Activated T-helper 1 cell treated with anti-CD3 and anti-CD28 coated beads, Interleukin-12 subunit alpha, Interleukin-12 subunit beta, Interleukin-2, Interleukin-4 antibody, amounts not matched to agents 30 ng/mL and 10 ng/mL and 1 ng/mL, durations not matched to agents 14 hours and 24 hours and 36 hours (primary cell): ENCODE data around the gene RANBP9. TPM values are rescaled to one million over a fixed set of nuclear protein-coding genes. Genes with fewer than 3 reads are reported as not detected.

Experiments used
- DNase-seq: peaks from one replicate; pipeline ENCODE4 v3.0.0; 2021; ENCODE audit warnings: low spot score
- H3K27ac Mint-ChIP-seq: one replicate; pipeline ENCODE4 v1.8.0; 2021; ENCODE audit warnings: mild to moderate bottlenecking, mixed read lengths
- H3K27me3 Mint-ChIP-seq: one replicate; pipeline ENCODE4 v1.8.0; 2022; ENCODE audit warnings: mild to moderate bottlenecking, moderate library complexity, mixed read lengths; ENCODE audit not compliant: insufficient read depth
- H3K36me3 Mint-ChIP-seq: one replicate; pipeline ENCODE4 v1.8.0; 2021; ENCODE audit warnings: low read depth, mixed read lengths
- H3K4me1 Mint-ChIP-seq: one replicate; pipeline ENCODE4 v1.8.0; 2021; ENCODE audit warnings: low read depth, mixed read lengths
- H3K4me3 Mint-ChIP-seq: one replicate; pipeline ENCODE4 v1.8.0; 2021; ENCODE audit warnings: mild to moderate bottlenecking, moderate library complexity, mixed read lengths
- H3K9me3 Mint-ChIP-seq: one replicate; pipeline ENCODE4 v1.8.0; 2021; ENCODE audit warnings: mixed read lengths
- intact Hi-C: fragments of 100-400 bp; cut with micrococcal nuclease; formaldehyde crosslinking; loops from one replicate; pipeline ENCODE4 v1.15.1; 2024
- total RNA-seq: library from RNA; stranded (reverse); gene quantifications from 2 replicates; pipeline ENCODE4 v1.2.3, GENCODE V29; 2022

RANBP9 gene
- total RNA-seq, 1 donor from 2014 or later: 58.4 TPM

GRCh38 chr6:13682346-13682745, 29.3 kb downstream of the RANBP9 start:
- H3K9me3 Mint-ChIP-seq: peaks cover 7% of the 10 kb centered on the region
- H3K36me3 Mint-ChIP-seq: peaks cover 24% of the 10 kb centered on the region
- H3K4me3 Mint-ChIP-seq: peak overlapping the region; percentile 13
- H3K4me1 Mint-ChIP-seq: peaks cover 48% of the 10 kb centered on the region
- no peak for DNase-seq
- no peaks in the 10 kb centered on the region for H3K27me3 Mint-ChIP-seq
- H3K27ac Mint-ChIP-seq: no peak overlapping the region
- intact Hi-C loops: no loop called here

- Mint-ChIP-seq H3K27me3 (no peaks in the 10 kb centered on the region), H3K27ac (peak overlapping the region; percentile 57), H3K4me3 (peak overlapping the region; percentile 29), H3K36me3 (peaks cover 27% of the 10 kb centered on the region), H3K9me3 (peaks cover 14% of the 10 kb centered on the region), H3K4me1 (peaks cover 39% of the 10 kb centered on the region)
- intact Hi-C loops: loop anchor here (2.0 kb wide), 1 partner anchor 15 kb away; no protein-coding TSS in a partner anchor
- DNase-seq: no peak
Observed at GRCh38 chr6:13681305-13682061, 30.2 kb downstream of the RANBP9 start.

- Mint-ChIP-seq H3K27ac (no peak overlapping the region), H3K27me3 (no peaks in the 10 kb centered on the region), H3K4me1 (peaks cover 39% of the 10 kb centered on the region), H3K9me3 (peaks cover 18% of the 10 kb centered on the region), H3K36me3 (peaks cover 29% of the 10 kb centered on the region), H3K4me3 (no peak overlapping the region)
- intact Hi-C loops: loop anchor here (2.0 kb wide), 1 partner anchor 14 kb away; no protein-coding TSS in a partner anchor
- no peak for DNase-seq
Observed at GRCh38 chr6:13680448-13680968, 31.1 kb downstream of the RANBP9 start.

- Mint-ChIP-seq H3K27me3 (no peaks in the 10 kb centered on the region), H3K4me3 (no peak overlapping the region), H3K4me1 (peaks cover 42% of the 10 kb centered on the region), H3K9me3 (peaks cover 18% of the 10 kb centered on the region), H3K36me3 (peaks cover 30% of the 10 kb centered on the region), H3K27ac (peak overlapping the region; percentile 34)
- intact Hi-C loops: loop anchor here (2.0 kb wide), 1 partner anchor 13 kb away; no protein-coding TSS in a partner anchor
- no peak for DNase-seq
Observed at GRCh38 chr6:13679996-13680395, 31.6 kb downstream of the RANBP9 start.

- no peak for DNase-seq
- H3K4me1 Mint-ChIP-seq: peaks cover 41% of the 10 kb centered on the region
- intact Hi-C loops: no loop called here
- no peak overlapping the region for H3K4me3 Mint-ChIP-seq
- H3K27me3 Mint-ChIP-seq: no peaks in the 10 kb centered on the region
- H3K36me3 Mint-ChIP-seq: peaks cover 29% of the 10 kb centered on the region
- peaks cover 18% of the 10 kb centered on the region for H3K9me3 Mint-ChIP-seq
- no peak overlapping the region for H3K27ac Mint-ChIP-seq
Observed at GRCh38 chr6:13678255-13678983, 33.2 kb downstream of the RANBP9 start.

- Mint-ChIP-seq H3K4me3 (no peak overlapping the region), H3K27ac (no peak overlapping the region), H3K9me3 (peaks cover 18% of the 10 kb centered on the region), H3K36me3 (peaks cover 30% of the 10 kb centered on the region), H3K27me3 (no peaks in the 10 kb centered on the region), H3K4me1 (peaks cover 42% of the 10 kb centered on the region)
- intact Hi-C loops: no loop called here
- no peak for DNase-seq
Observed at GRCh38 chr6:13677878-13678254, 33.8 kb downstream of the RANBP9 start.

- Mint-ChIP-seq H3K27ac (no peak overlapping the region), H3K4me1 (peaks cover 51% of the 10 kb centered on the region), H3K36me3 (peaks cover 31% of the 10 kb centered on the region), H3K9me3 (peaks cover 18% of the 10 kb centered on the region), H3K4me3 (no peak overlapping the region), H3K27me3 (no peaks in the 10 kb centered on the region)
- intact Hi-C loops: no loop called here
- no peak for DNase-seq
Observed at GRCh38 chr6:13676551-13677156, 35.0 kb downstream of the RANBP9 start.

- H3K27ac Mint-ChIP-seq: peak overlapping the region; percentile 3
- DNase-seq: no peak
- H3K4me1 Mint-ChIP-seq: peaks cover 48% of the 10 kb centered on the region
- peaks cover 29% of the 10 kb centered on the region for H3K36me3 Mint-ChIP-seq
- intact Hi-C loops: no loop called here
- peaks cover 14% of the 10 kb centered on the region for H3K9me3 Mint-ChIP-seq
- no peak overlapping the region for H3K4me3 Mint-ChIP-seq
- H3K27me3 Mint-ChIP-seq: no peaks in the 10 kb centered on the region
Observed at GRCh38 chr6:13674533-13675190, 37.0 kb downstream of the RANBP9 start.

GRCh38 chr6:13673825-13674444, 37.7 kb downstream of the RANBP9 start:
- Mint-ChIP-seq H3K4me1 (peaks cover 53% of the 10 kb centered on the region), H3K27me3 (no peaks in the 10 kb centered on the region), H3K9me3 (peaks cover 14% of the 10 kb centered on the region), H3K4me3 (no peak overlapping the region), H3K27ac (no peak overlapping the region), H3K36me3 (peaks cover 30% of the 10 kb centered on the region)
- intact Hi-C loops: no loop called here
- DNase-seq: no peak

GRCh38 chr6:13673368-13673767, 38.3 kb downstream of the RANBP9 start:
- Mint-ChIP-seq H3K4me3 (no peak overlapping the region), H3K27me3 (no peaks in the 10 kb centered on the region), H3K36me3 (peaks cover 30% of the 10 kb centered on the region), H3K27ac (no peak overlapping the region), H3K4me1 (peaks cover 53% of the 10 kb centered on the region), H3K9me3 (peaks cover 14% of the 10 kb centered on the region)
- intact Hi-C loops: no loop called here
- no peak for DNase-seq

GRCh38 chr6:13672904-13673303, 38.7 kb downstream of the RANBP9 start:
- DNase-seq: no peak
- intact Hi-C loops: no loop called here
- Mint-ChIP-seq H3K9me3 (peaks cover 14% of the 10 kb centered on the region), H3K4me3 (no peak overlapping the region), H3K27ac (no peak overlapping the region), H3K36me3 (peaks cover 29% of the 10 kb centered on the region), H3K4me1 (peaks cover 57% of the 10 kb centered on the region), H3K27me3 (no peaks in the 10 kb centered on the region)

GRCh38 chr6:13671548-13672127, 40.0 kb downstream of the RANBP9 start:
- no peak for DNase-seq
- Mint-ChIP-seq H3K4me1 (peaks cover 70% of the 10 kb centered on the region), H3K27ac (no peak overlapping the region), H3K4me3 (no peak overlapping the region), H3K9me3 (peaks cover 8% of the 10 kb centered on the region), H3K36me3 (peaks cover 28% of the 10 kb centered on the region), H3K27me3 (no peaks in the 10 kb centered on the region)
- intact Hi-C loops: no loop called here
